ACHN (cell line): Measurements from ENCODE around the gene PSORS1C1.

Experiments used
- DNase-seq: peaks from one replicate; pipeline ENCODE4 v3.0.0-alpha.2; 2015
- in situ Hi-C: cut with HindIII; loops from 2 replicates; pipeline ENCODE4 v1.10.0; 2017; ENCODE audit warnings: low sequenced_read_pairs, low pct_ligation_motif_present, low pct_unique_long_range_greater_than_20kb

The PSORS1C1 gene

GRCh38 chr6:31120151-31120915, 5.7 kb downstream of the PSORS1C1 start, which contains the start of gene CDSN:
TSS of gene CDSN (minus strand) at chr6:31120446. CDS start at chr6:31120419, 27 bp downstream.
- DNase-seq: no peak
- in situ Hi-C loops: no loop called here

GRCh38 chr6:31121131-31121790, 6.7 kb downstream of the PSORS1C1 start:
- no peak for DNase-seq
- in situ Hi-C loops: no loop called here

GRCh38 chr6:31122791-31123706, 8.4 kb downstream of the PSORS1C1 start:
- in situ Hi-C loops: no loop called here
- no peak for DNase-seq

- no peak for DNase-seq
These were observed 10.6 kb downstream of the PSORS1C1 start for GRCh38 chr6:31125162-31125561.

GRCh38 chr6:31125586-31126363, 11.2 kb downstream of the PSORS1C1 start:
- DNase-seq: no peak
- in situ Hi-C loops: no loop called here

More at GRCh38 chr6:31125162-31125561, 10.6 kb downstream of the PSORS1C1 start:
- in situ Hi-C loops: no loop called here

GRCh38 chr6:31126396-31127175, 12.0 kb downstream of the PSORS1C1 start:
- in situ Hi-C loops: no loop called here
- no peak for DNase-seq

- DNase-seq: peak; percentile 46
- in situ Hi-C loops: no loop called here
These were observed 13.6 kb downstream of the PSORS1C1 start for GRCh38 chr6:31128093-31128676.

- in situ Hi-C loops: no loop called here
- no peak for DNase-seq
These were observed 14.5 kb downstream of the PSORS1C1 start for GRCh38 chr6:31129130-31129529.

- in situ Hi-C loops: no loop called here
- no peak for DNase-seq
These were observed 16.2 kb downstream of the PSORS1C1 start for GRCh38 chr6:31130751-31131150.

- DNase-seq: no peak
- in situ Hi-C loops: no loop called here
These were observed 17.0 kb downstream of the PSORS1C1 start for GRCh38 chr6:31131595-31131994.

- DNase-seq: no peak
- in situ Hi-C loops: no loop called here
These were observed 18.2 kb downstream of the PSORS1C1 start for GRCh38 chr6:31132806-31133205.

- no peak for DNase-seq
- in situ Hi-C loops: no loop called here
These were observed 21.1 kb downstream of the PSORS1C1 start for GRCh38 chr6:31135710-31136109.

GRCh38 chr6:31138982-31139381, 24.4 kb downstream of the PSORS1C1 start, which contains the start of gene PSORS1C2:
TSS of gene PSORS1C2 (minus strand) at chr6:31139066. CDS start at chr6:31139026, 40 bp downstream.
- in situ Hi-C loops: no loop called here
- DNase-seq: no peak

GRCh38 chr6:31139599-31139998, 25.0 kb downstream of the PSORS1C1 start:
- DNase-seq: peak; percentile 48
- in situ Hi-C loops: no loop called here

GRCh38 chr6:31140643-31141042, 26.0 kb downstream of the PSORS1C1 start:
- no peak for DNase-seq
- in situ Hi-C loops: no loop called here

GRCh38 chr6:31142361-31142761, 27.8 kb downstream of the PSORS1C1 start:
- in situ Hi-C loops: no loop called here
- DNase-seq: no peak

- in situ Hi-C loops: no loop called here
- DNase-seq: peak; percentile 87
These were observed 28.5 kb downstream of the PSORS1C1 start for GRCh38 chr6:31143148-31143547.
